H1 (cell line): ENCODE results near the gene ACCSL.

ENCODE experiments used
- CHD2 ChIP-seq: IDR thresholded peaks from 2 replicates; pipeline ENCODE4 v1.6.1; 2012; ENCODE audit warnings: low read length, improper control_type of control experiment
- CREB1 ChIP-seq: IDR thresholded peaks from 2 replicates; pipeline ENCODE4 v1.6.1; 2012; ENCODE audit warnings: inconsistent platforms
- EZH2 ChIP-seq: fragments of 200-600 bp; sonication (generic); IDR thresholded peaks from 2 replicates; pipeline ENCODE4 v1.7.1; 2012; ENCODE audit warnings: low read depth, mild to moderate bottlenecking, moderate library complexity, low read length, inconsistent platforms; ENCODE audit not compliant: severe bottlenecking
- JUND ChIP-seq: IDR thresholded peaks from 2 replicates; pipeline ENCODE4 v1.6.1; 2011; ENCODE audit warnings: mild to moderate bottlenecking, improper control_type of control experiment, low read length
- RAD21 ChIP-seq, 2 experiments: IDR thresholded peaks in 1 of 2; conservative IDR thresholded peaks in 1 of 2; 2 replicates each; pipeline ENCODE4 v1.6.1; 2011; ENCODE audit warnings: low read depth in 2 of 2, low read length in 2 of 2, improper control_type of control experiment in 1 of 2, inconsistent platforms in 1 of 2, mild to moderate bottlenecking in 1 of 2, moderate library complexity in 1 of 2
- RNF2 ChIP-seq: fragments of 200-900, 300-1000 bp; sonication (generic); IDR thresholded peaks from 2 replicates; pipeline ENCODE4 v1.7.1; 2016; ENCODE audit warnings: borderline replicate concordance, low read depth, mild to moderate bottlenecking, antibody characterized with exemption, low read length; ENCODE audit not compliant: poor library complexity, severe bottlenecking; ENCODE audit errors: missing control alignments
- SIRT6 ChIP-seq: IDR thresholded peaks from one replicate; pipeline ENCODE4 v1.7.1; 2012; ENCODE audit warnings: low read length, inconsistent platforms
- TF ChIP-seq, protein P1 (sequence below), 3 experiments: IDR thresholded peaks; 1 replicate in 2 of 3; 2 replicates in 1 of 3; pipeline versions ENCODE4 v1.5.1 to v1.6.1; 2011; ENCODE audit warnings: low read length in 3 of 3, mild to moderate bottlenecking in 3 of 3, inconsistent platforms in 2 of 3, low read depth in 1 of 3, moderate library complexity in 1 of 3; ENCODE audit not compliant: insufficient read depth in 1 of 3; ENCODE audit errors: control extremely low read depth in 1 of 3

- TF ChIP-seq CHD2 (no peak), JUND (no peak), CREB1 (no peak), RNF2 (no peak), RAD21 (IDR thresholded peaks at IDR 0.05 in 1 of 2, conservative IDR thresholded peaks at IDR 0.05 in 1 of 2; ENCODE audit: low read depth in 2 of 2, low read length in 2 of 2) (no peak), SIRT6 (no peak), EZH2 (no peak)
- TF ChIP-seq, protein P1, sequence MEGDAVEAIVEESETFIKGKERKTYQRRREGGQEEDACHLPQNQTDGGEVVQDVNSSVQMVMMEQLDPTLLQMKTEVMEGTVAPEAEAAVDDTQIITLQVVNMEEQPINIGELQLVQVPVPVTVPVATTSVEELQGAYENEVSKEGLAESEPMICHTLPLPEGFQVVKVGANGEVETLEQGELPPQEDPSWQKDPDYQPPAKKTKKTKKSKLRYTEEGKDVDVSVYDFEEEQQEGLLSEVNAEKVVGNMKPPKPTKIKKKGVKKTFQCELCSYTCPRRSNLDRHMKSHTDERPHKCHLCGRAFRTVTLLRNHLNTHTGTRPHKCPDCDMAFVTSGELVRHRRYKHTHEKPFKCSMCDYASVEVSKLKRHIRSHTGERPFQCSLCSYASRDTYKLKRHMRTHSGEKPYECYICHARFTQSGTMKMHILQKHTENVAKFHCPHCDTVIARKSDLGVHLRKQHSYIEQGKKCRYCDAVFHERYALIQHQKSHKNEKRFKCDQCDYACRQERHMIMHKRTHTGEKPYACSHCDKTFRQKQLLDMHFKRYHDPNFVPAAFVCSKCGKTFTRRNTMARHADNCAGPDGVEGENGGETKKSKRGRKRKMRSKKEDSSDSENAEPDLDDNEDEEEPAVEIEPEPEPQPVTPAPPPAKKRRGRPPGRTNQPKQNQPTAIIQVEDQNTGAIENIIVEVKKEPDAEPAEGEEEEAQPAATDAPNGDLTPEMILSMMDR (IDR thresholded peaks at IDR 0.05; ENCODE audit: control extremely low read depth in 1 of 3, insufficient read depth in 1 of 3, low read depth in 1 of 3, low read length in 3 of 3): no peak
These were observed 22.1 kb upstream of the ACCSL start for GRCh38 chr11:44025727-44026126.
